Activated CD8-positive, alpha-beta memory T cell treated with anti-CD3 and anti-CD28 coated beads, Interleukin-2, amount 50 U/mL, for 24 hours (primary cell): ENCODE data around the gene NPFFR1.
"Not testable (repeated sequence)": the region's sequence is repeated elsewhere in the genome, so short reads cannot be mapped to it uniquely, and the experiment has no call there.

Experiments
- DNase-seq: peaks from one replicate; pipeline ENCODE4 v3.0.0-alpha.2; 2020; ENCODE audit errors: extremely low read depth

The NPFFR1 gene

GRCh38 chr10:70256463-70256862 is 27.3 kb downstream of the NPFFR1 start:
- DNase-seq, result no peak

GRCh38 chr10:70255329-70256299 is 28.2 kb downstream of the NPFFR1 start:
- no peak for DNase-seq

GRCh38 chr10:70254778-70255328 is 29.0 kb downstream of the NPFFR1 start:
- DNase-seq, result no peak

- no peak for DNase-seq
These were observed 29.7 kb downstream of the NPFFR1 start for GRCh38 chr10:70253878-70254765.

- no peak for DNase-seq
These were observed 32.7 kb downstream of the NPFFR1 start for GRCh38 chr10:70250961-70251680.

- DNase-seq, result no peak
These were observed 36.4 kb downstream of the NPFFR1 start for GRCh38 chr10:70247360-70247759.

- no peak for DNase-seq
These were observed 42.7 kb downstream of the NPFFR1 start for GRCh38 chr10:70241081-70241480.

GRCh38 chr10:70239986-70240385 is 43.8 kb downstream of the NPFFR1 start:
- DNase-seq, result not testable (repeated sequence)

- not testable (repeated sequence) for DNase-seq
These were observed 44.5 kb downstream of the NPFFR1 start for GRCh38 chr10:70239077-70239976.

- DNase-seq, result not testable (repeated sequence)
These were observed 45.8 kb downstream of the NPFFR1 start for GRCh38 chr10:70237958-70238536.

GRCh38 chr10:70234668-70235447 is 48.9 kb downstream of the NPFFR1 start:
- DNase-seq, result no peak

- no peak for DNase-seq
These were observed 49.9 kb downstream of the NPFFR1 start for GRCh38 chr10:70233939-70234300.

- DNase-seq, result peak; percentile 95
These were observed 50.5 kb downstream of the NPFFR1 start, which contains the start of gene PPA1 for GRCh38 chr10:70233109-70233938. TSS of gene PPA1 (minus strand) at chr10:70233429. CDS start at chr10:70233327, 102 bp downstream.

GRCh38 chr10:70232859-70233108 is 51.0 kb downstream of the NPFFR1 start:
- no peak for DNase-seq

GRCh38 chr10:70232155-70232858 is 51.5 kb downstream of the NPFFR1 start:
- no peak for DNase-seq

- DNase-seq, result no peak
These were observed 55.3 kb downstream of the NPFFR1 start for GRCh38 chr10:70228491-70228890.

GRCh38 chr10:70227548-70228320 is 56.1 kb downstream of the NPFFR1 start:
- no peak for DNase-seq
